Neural crest cell (in vitro differentiated cells): ENCODE measurements around the gene KRT32. TPM values are rescaled to one million over a fixed set of nuclear protein-coding genes. Genes with fewer than 3 reads are reported as not detected.

ENCODE experiments used
- DNase-seq: peaks from one replicate; pipeline ENCODE4 v3.0.0; 2021; ENCODE audit warnings: low read depth, mixed read lengths, low spot score
- H3K27ac Mint-ChIP-seq: one replicate; pipeline ENCODE4 v1.8.0; 2021; ENCODE audit warnings: mild to moderate bottlenecking, mixed read lengths; ENCODE audit not compliant: unreplicated experiment
- H3K27me3 Mint-ChIP-seq: 2 replicates; pipeline ENCODE4 v1.8.0; 2021; ENCODE audit warnings: low read depth, mild to moderate bottlenecking, mixed read lengths
- H3K36me3 Mint-ChIP-seq: 2 replicates; pipeline ENCODE4 v1.8.0; 2021; ENCODE audit warnings: low read depth, mild to moderate bottlenecking, mixed read lengths
- H3K4me1 Mint-ChIP-seq: 2 replicates; pipeline ENCODE4 v1.8.0; 2021; ENCODE audit warnings: mixed read lengths
- H3K4me3 Mint-ChIP-seq: one replicate; pipeline ENCODE4 v1.8.0; 2021; ENCODE audit warnings: mild to moderate bottlenecking, mixed read lengths
- H3K9me3 Mint-ChIP-seq: 2 replicates; pipeline ENCODE4 v1.8.0; 2021; ENCODE audit warnings: mixed read lengths
- CTCF ChIP-seq: fragments of 200-600 bp; sonication (generic); conservative IDR thresholded peaks from 2 replicates; pipeline ENCODE4 v1.5.0; 2021; ENCODE audit warnings: antibody characterized with exemption, mild to moderate bottlenecking
- total RNA-seq: library from RNA; stranded (reverse); gene quantifications from 2 replicates; pipeline ENCODE4 v1.2.1, GENCODE V29; 2021

The KRT32 gene
- total RNA-seq, 1 donor from 2014 or later: not detected

GRCh38 chr17:41484920-41485904, 18.0 kb upstream of the KRT32 start:
- H3K9me3 Mint-ChIP-seq: no peaks in the 10 kb centered on the region
- no peaks in the 10 kb centered on the region for H3K27me3 Mint-ChIP-seq
- DNase-seq: no peak

GRCh38 chr17:41483991-41484826, 17.0 kb upstream of the KRT32 start:
- Mint-ChIP-seq H3K27me3 (no peaks in the 10 kb centered on the region), H3K4me3 (no peak overlapping the region), H3K36me3 (no peaks in the 10 kb centered on the region), H3K9me3 (no peaks in the 10 kb centered on the region), H3K4me1 (no peaks in the 10 kb centered on the region), H3K27ac (no peak overlapping the region)
- DNase-seq: no peak
- no peak for TF ChIP-seq CTCF

More at GRCh38 chr17:41484920-41485904, 18.0 kb upstream of the KRT32 start:
- Mint-ChIP-seq H3K4me1 (no peaks in the 10 kb centered on the region), H3K36me3 (no peaks in the 10 kb centered on the region), H3K4me3 (no peak overlapping the region), H3K27ac (no peak overlapping the region)
- no peak for TF ChIP-seq CTCF

GRCh38 chr17:41483531-41483930, 16.3 kb upstream of the KRT32 start:
- H3K27ac Mint-ChIP-seq: no peak overlapping the region

GRCh38 chr17:41481036-41481435, 13.8 kb upstream of the KRT32 start, which contains the start of gene KRT35:
Gene KRT35 (minus strand): TSS chr17:41481151. CDS start chr17:41481097, 54 bp downstream.
- Mint-ChIP-seq H3K4me1 (peaks cover 4% of the 10 kb centered on the region), H3K36me3 (no peaks in the 10 kb centered on the region), H3K27ac (no peak within 1 kb of the TSS), H3K9me3 (no peaks in the 10 kb centered on the region), H3K27me3 (no peaks in the 10 kb centered on the region), H3K4me3 (no peak within 1 kb of the TSS)
- no peak for DNase-seq
- TF ChIP-seq CTCF: no peak

More at GRCh38 chr17:41483531-41483930, 16.3 kb upstream of the KRT32 start:
- DNase-seq: no peak
- no peak for TF ChIP-seq CTCF
- no peaks in the 10 kb centered on the region for H3K4me1 Mint-ChIP-seq
- H3K4me3 Mint-ChIP-seq: no peak overlapping the region
- no peaks in the 10 kb centered on the region for H3K27me3 Mint-ChIP-seq
- H3K36me3 Mint-ChIP-seq: no peaks in the 10 kb centered on the region
- no peaks in the 10 kb centered on the region for H3K9me3 Mint-ChIP-seq

GRCh38 chr17:41480581-41480980, 13.4 kb upstream of the KRT32 start:
- H3K9me3 Mint-ChIP-seq: no peaks in the 10 kb centered on the region
- no peak for DNase-seq
- no peak overlapping the region for H3K4me3 Mint-ChIP-seq
- H3K36me3 Mint-ChIP-seq: no peaks in the 10 kb centered on the region
- H3K4me1 Mint-ChIP-seq: peaks cover 4% of the 10 kb centered on the region
- TF ChIP-seq CTCF: no peak
- no peak overlapping the region for H3K27ac Mint-ChIP-seq
- no peaks in the 10 kb centered on the region for H3K27me3 Mint-ChIP-seq
